Stomach (tissue), 4 donors: ENCODE data around the gene PDF.

Source experiments
- POLR2AphosphoS5 ChIP-seq, 3 donors: sonication (generic); formaldehyde crosslinking; IDR thresholded peaks; one replicate each; pipeline ENCODE4 v1.6.1; 2016; ENCODE audit warnings: antibody characterized with exemption in 3 of 3
- TF ChIP-seq, protein P1 (sequence below), 7 experiments: fragments of 450-650 bp in 4 of 7; fragments of 200-600 bp in 3 of 7; sonication (generic) in 3 of 7; IDR thresholded peaks; one replicate each; pipeline ENCODE4 v1.5.1; 2016 to 2019; ENCODE audit warnings: antibody characterized with exemption in 7 of 7, control low read depth in 2 of 7, mild to moderate bottlenecking in 1 of 7

DNA sequence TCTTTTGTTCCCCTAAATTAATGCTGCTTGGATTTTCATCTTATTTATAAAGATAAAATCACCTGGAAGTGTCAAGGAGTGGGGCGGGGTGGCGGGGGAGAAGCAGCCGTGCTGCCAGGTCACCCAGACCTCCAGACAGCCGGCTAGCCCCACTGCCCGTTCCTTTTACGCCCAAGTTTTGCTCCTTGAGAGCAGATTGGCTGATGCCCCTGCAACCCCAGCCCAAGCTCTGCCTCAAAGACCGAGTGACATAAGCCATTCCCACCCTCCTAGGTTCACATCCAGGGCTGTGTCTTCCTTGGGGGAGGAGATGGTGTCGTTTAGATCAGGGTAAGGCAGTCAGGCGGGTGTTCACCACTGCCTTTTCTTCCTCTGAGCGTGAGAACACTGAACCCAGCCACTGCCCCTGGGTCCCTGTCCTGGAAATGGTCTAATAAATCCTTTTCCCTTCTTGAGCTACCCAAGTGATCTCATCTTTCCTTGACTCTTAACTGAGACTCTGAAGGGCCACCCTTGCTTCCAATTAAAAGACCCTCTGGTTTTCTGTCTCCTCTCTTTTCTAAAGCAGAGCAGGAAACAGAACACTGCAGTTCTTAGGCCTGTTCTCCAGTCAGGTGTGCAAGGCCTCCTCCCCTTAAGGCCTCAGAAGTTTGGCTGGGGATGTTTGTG is 5.7 kb downstream of the PDF start:
- TF ChIP-seq, protein P1, sequence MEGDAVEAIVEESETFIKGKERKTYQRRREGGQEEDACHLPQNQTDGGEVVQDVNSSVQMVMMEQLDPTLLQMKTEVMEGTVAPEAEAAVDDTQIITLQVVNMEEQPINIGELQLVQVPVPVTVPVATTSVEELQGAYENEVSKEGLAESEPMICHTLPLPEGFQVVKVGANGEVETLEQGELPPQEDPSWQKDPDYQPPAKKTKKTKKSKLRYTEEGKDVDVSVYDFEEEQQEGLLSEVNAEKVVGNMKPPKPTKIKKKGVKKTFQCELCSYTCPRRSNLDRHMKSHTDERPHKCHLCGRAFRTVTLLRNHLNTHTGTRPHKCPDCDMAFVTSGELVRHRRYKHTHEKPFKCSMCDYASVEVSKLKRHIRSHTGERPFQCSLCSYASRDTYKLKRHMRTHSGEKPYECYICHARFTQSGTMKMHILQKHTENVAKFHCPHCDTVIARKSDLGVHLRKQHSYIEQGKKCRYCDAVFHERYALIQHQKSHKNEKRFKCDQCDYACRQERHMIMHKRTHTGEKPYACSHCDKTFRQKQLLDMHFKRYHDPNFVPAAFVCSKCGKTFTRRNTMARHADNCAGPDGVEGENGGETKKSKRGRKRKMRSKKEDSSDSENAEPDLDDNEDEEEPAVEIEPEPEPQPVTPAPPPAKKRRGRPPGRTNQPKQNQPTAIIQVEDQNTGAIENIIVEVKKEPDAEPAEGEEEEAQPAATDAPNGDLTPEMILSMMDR (IDR thresholded peaks at IDR 0.05) = no peak
- no peak for TF ChIP-seq POLR2AphosphoS5 (IDR thresholded peaks at IDR 0.05)
